Measurements from ENCODE around the gene USPL1.

The USPL1 gene

DNA sequence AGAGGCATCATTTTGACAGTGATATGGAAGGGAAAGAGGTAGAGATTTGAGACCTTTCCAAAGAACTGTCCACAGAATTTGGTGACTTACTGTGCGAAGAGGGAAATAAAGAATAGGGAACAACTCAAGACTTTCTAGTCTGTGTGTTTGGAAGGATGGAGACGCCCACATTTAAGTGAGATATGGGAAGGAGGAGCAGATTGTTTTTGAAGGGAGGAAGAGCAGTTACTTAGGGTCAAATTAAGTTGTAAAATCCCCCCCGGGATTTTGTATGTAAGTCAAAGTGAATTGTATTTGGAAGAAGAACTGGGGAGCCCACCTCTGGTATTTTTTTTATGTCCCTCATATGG, 1.2 kb downstream of the USPL1 start:
- no peak for ATAC-seq
- TF ChIP-seq ZNF8 (CRISPR knock-in tag; IDR thresholded peaks at IDR 0.05) (no peak), ZFP30 (CRISPR knock-in tag; IDR thresholded peaks at IDR 0.05) (no peak), ARNTL (CRISPR knock-in tag; IDR thresholded peaks at IDR 0.05; ENCODE audit: borderline replicate concordance, low read depth) (no peak), ISL1 (CRISPR knock-in tag; IDR thresholded peaks at IDR 0.05) (no peak), RARB (CRISPR knock-in tag; IDR thresholded peaks at IDR 0.05) (no peak), GLIS3 (CRISPR knock-in tag; IDR thresholded peaks at IDR 0.05) (no peak), ZNF70 (CRISPR knock-in tag; IDR thresholded peaks at IDR 0.05) (no peak), TOX (CRISPR knock-in tag; IDR thresholded peaks at IDR 0.05; ENCODE audit: borderline replicate concordance) (no peak), PPARA (CRISPR knock-in tag; IDR thresholded peaks at IDR 0.05; ENCODE audit: borderline replicate concordance) (no peak)
- TF ChIP-seq, protein P1, sequence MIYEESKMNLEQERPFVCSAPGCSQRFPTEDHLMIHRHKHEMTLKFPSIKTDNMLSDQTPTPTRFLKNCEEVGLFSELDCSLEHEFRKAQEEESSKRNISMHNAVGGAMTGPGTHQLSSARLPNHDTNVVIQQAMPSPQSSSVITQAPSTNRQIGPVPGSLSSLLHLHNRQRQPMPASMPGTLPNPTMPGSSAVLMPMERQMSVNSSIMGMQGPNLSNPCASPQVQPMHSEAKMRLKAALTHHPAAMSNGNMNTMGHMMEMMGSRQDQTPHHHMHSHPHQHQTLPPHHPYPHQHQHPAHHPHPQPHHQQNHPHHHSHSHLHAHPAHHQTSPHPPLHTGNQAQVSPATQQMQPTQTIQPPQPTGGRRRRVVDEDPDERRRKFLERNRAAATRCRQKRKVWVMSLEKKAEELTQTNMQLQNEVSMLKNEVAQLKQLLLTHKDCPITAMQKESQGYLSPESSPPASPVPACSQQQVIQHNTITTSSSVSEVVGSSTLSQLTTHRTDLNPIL (CRISPR knock-in tag; IDR thresholded peaks at IDR 0.05; ENCODE audit: low read depth) = no peak
- TF ChIP-seq, protein P2, sequence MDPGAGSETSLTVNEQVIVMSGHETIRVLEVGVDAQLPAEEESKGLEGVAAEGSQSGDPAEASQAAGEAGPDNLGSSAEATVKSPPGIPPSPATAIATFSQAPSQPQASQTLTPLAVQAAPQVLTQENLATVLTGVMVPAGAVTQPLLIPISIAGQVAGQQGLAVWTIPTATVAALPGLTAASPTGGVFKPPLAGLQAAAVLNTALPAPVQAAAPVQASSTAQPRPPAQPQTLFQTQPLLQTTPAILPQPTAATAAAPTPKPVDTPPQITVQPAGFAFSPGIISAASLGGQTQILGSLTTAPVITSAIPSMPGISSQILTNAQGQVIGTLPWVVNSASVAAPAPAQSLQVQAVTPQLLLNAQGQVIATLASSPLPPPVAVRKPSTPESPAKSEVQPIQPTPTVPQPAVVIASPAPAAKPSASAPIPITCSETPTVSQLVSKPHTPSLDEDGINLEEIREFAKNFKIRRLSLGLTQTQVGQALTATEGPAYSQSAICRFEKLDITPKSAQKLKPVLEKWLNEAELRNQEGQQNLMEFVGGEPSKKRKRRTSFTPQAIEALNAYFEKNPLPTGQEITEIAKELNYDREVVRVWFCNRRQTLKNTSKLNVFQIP (CRISPR knock-in tag; IDR thresholded peaks at IDR 0.05; ENCODE audit: borderline replicate concordance, low read depth) = no peak

DNA sequence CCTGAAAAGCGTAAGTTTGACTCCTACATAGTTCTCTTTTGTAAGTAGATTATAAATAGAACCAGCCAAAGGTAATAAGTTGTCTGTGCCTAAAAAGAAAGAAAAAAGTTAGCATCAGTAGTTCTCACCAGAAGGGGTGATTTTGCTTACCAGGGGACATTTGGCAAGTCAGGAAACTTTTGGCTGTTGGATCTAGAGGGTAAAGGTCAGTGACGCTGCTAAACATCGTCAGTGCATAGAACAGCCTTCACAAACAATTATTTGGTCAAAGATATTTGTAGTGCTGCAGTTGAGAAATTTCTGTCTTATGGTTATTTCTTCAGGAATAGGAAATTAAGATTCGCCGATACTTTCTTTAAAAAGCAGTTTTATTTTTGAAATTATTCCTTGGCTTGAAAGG, 2.0 kb downstream of the USPL1 start:
- TF ChIP-seq GLIS3 (CRISPR knock-in tag; IDR thresholded peaks at IDR 0.05) = no peak
- TF ChIP-seq ZNF70 (CRISPR knock-in tag; IDR thresholded peaks at IDR 0.05) = no peak
- TF ChIP-seq PPARA (CRISPR knock-in tag; IDR thresholded peaks at IDR 0.05; ENCODE audit: borderline replicate concordance) = no peak
- ATAC-seq = no peak

DNA sequence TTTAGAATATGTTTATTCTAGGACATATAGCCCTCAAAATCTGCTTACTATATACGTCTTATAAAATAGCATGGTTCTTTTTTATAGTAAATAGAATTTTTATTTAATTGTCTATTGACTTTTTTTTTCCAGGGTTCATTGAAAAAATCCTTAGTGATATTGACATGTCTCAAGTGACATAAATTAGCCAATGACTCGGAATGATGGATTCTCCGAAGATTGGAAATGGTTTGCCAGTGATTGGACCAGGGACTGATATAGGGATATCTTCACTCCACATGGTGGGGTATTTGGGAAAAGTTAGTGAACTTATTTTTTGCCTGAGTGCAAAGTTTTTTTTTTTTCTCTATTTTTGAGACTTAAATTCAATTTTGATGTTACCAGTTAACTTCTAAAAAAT, 3.2 kb downstream of the USPL1 start:
- TF ChIP-seq ZNF565 (CRISPR knock-in tag; conservative IDR thresholded peaks at IDR 0.05; ENCODE audit: low read depth) = no peak
- TF ChIP-seq, protein P2 (CRISPR knock-in tag; IDR thresholded peaks at IDR 0.05; ENCODE audit: borderline replicate concordance, low read depth) = no peak
- no peak for TF ChIP-seq ZNF8 (CRISPR knock-in tag; IDR thresholded peaks at IDR 0.05)
- TF ChIP-seq, protein P3, sequence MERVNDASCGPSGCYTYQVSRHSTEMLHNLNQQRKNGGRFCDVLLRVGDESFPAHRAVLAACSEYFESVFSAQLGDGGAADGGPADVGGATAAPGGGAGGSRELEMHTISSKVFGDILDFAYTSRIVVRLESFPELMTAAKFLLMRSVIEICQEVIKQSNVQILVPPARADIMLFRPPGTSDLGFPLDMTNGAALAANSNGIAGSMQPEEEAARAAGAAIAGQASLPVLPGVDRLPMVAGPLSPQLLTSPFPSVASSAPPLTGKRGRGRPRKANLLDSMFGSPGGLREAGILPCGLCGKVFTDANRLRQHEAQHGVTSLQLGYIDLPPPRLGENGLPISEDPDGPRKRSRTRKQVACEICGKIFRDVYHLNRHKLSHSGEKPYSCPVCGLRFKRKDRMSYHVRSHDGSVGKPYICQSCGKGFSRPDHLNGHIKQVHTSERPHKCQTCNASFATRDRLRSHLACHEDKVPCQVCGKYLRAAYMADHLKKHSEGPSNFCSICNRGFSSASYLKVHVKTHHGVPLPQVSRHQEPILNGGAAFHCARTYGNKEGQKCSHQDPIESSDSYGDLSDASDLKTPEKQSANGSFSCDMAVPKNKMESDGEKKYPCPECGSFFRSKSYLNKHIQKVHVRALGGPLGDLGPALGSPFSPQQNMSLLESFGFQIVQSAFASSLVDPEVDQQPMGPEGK (CRISPR knock-in tag; IDR thresholded peaks at IDR 0.05; ENCODE audit: borderline replicate concordance) = no peak
- TF ChIP-seq, protein P4, sequence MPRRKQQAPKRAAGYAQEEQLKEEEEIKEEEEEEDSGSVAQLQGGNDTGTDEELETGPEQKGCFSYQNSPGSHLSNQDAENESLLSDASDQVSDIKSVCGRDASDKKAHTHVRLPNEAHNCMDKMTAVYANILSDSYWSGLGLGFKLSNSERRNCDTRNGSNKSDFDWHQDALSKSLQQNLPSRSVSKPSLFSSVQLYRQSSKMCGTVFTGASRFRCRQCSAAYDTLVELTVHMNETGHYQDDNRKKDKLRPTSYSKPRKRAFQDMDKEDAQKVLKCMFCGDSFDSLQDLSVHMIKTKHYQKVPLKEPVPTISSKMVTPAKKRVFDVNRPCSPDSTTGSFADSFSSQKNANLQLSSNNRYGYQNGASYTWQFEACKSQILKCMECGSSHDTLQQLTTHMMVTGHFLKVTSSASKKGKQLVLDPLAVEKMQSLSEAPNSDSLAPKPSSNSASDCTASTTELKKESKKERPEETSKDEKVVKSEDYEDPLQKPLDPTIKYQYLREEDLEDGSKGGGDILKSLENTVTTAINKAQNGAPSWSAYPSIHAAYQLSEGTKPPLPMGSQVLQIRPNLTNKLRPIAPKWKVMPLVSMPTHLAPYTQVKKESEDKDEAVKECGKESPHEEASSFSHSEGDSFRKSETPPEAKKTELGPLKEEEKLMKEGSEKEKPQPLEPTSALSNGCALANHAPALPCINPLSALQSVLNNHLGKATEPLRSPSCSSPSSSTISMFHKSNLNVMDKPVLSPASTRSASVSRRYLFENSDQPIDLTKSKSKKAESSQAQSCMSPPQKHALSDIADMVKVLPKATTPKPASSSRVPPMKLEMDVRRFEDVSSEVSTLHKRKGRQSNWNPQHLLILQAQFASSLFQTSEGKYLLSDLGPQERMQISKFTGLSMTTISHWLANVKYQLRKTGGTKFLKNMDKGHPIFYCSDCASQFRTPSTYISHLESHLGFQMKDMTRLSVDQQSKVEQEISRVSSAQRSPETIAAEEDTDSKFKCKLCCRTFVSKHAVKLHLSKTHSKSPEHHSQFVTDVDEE (CRISPR knock-in tag; IDR thresholded peaks at IDR 0.05) = no peak
- no peak for TF ChIP-seq ZFP3 (CRISPR knock-in tag; IDR thresholded peaks at IDR 0.05)
- no peak for TF ChIP-seq TOX (CRISPR knock-in tag; IDR thresholded peaks at IDR 0.05; ENCODE audit: borderline replicate concordance)
- no peak for TF ChIP-seq PPARA (CRISPR knock-in tag; IDR thresholded peaks at IDR 0.05; ENCODE audit: borderline replicate concordance)
- TF ChIP-seq OSR1 (CRISPR knock-in tag; IDR thresholded peaks at IDR 0.05) = no peak
- no peak for TF ChIP-seq ARNTL (CRISPR knock-in tag; IDR thresholded peaks at IDR 0.05; ENCODE audit: borderline replicate concordance, low read depth)
- no peak for TF ChIP-seq ISL1 (CRISPR knock-in tag; IDR thresholded peaks at IDR 0.05)
- no peak for TF ChIP-seq ZFP30 (CRISPR knock-in tag; IDR thresholded peaks at IDR 0.05)
- TF ChIP-seq ZC3H10 (CRISPR knock-in tag; IDR thresholded peaks at IDR 0.05) = no peak
- no peak for TF ChIP-seq CSDC2 (CRISPR knock-in tag; IDR thresholded peaks at IDR 0.05)
- TF ChIP-seq SNAI2 (CRISPR knock-in tag; IDR thresholded peaks at IDR 0.05) = no peak
- ATAC-seq = no peak

DNA sequence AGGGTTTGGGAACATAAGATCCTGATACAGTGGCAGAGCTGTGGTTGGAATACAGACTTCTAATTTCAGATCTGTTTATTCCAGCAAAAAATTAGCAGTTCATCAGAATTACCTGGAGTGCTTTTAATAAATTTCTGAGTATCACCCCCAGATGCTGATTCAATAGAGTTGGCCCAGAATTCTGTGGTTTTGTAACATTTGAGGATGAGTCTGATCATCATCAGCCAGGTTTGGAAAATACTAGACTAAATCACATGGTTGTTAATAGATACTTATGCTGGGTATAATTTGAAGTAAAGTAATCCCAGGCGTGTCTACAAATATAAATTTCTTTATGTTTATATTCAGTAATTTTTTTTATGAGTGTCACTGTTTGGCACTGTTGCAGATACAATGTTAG, 4.8 kb downstream of the USPL1 start:
- ATAC-seq = no peak
- no peak for TF ChIP-seq ZFP30 (CRISPR knock-in tag; IDR thresholded peaks at IDR 0.05)
- no peak for TF ChIP-seq PPARA (CRISPR knock-in tag; IDR thresholded peaks at IDR 0.05; ENCODE audit: borderline replicate concordance)
- no peak for TF ChIP-seq CSDC2 (CRISPR knock-in tag; IDR thresholded peaks at IDR 0.05)
- TF ChIP-seq TCF4 (CRISPR knock-in tag; IDR thresholded peaks at IDR 0.05; ENCODE audit: borderline replicate concordance) = no peak
- TF ChIP-seq, protein P2 (CRISPR knock-in tag; IDR thresholded peaks at IDR 0.05; ENCODE audit: borderline replicate concordance, low read depth) = no peak
- no peak for TF ChIP-seq TOX (CRISPR knock-in tag; IDR thresholded peaks at IDR 0.05; ENCODE audit: borderline replicate concordance)
- no peak for TF ChIP-seq RARB (CRISPR knock-in tag; IDR thresholded peaks at IDR 0.05)
- no peak for TF ChIP-seq SNAI2 (CRISPR knock-in tag; IDR thresholded peaks at IDR 0.05)
- TF ChIP-seq ZNF70 (CRISPR knock-in tag; IDR thresholded peaks at IDR 0.05) = no peak
- TF ChIP-seq, protein P1 (CRISPR knock-in tag; IDR thresholded peaks at IDR 0.05; ENCODE audit: low read depth) = no peak
- TF ChIP-seq BACH2 (CRISPR knock-in tag; IDR thresholded peaks at IDR 0.05; ENCODE audit: borderline replicate concordance) = no peak

Data from SK-N-SH treated with all-trans-retinoic acid at 6 μM for 48 hours (cell line).